Pancreas (tissue), 10 donors: ENCODE results near the gene PKD1L1. TPM values are rescaled to one million over a fixed set of nuclear protein-coding genes. Genes with fewer than 3 reads are reported as not detected.
"Not testable (repeated sequence)": the region's sequence is repeated elsewhere in the genome, so short reads cannot be mapped to it uniquely, and the experiment has no call there.

ENCODE experiments used
- ATAC-seq, 4 donors: fragments of 200-7000 bp; cut with Tn5 transposase; one replicate each; pipeline versions ENCODE4 v1.8.0 to v1.9.1; 2020; ENCODE audit warnings: mild to moderate bottlenecking in 4 of 4, moderate library complexity in 4 of 4
- DNase-seq, 6 donors: peaks; one replicate each; pipeline ENCODE4 v3.0.0-alpha.2; 2020
- FAIRE-seq: peaks from 2 replicates; lab custom pipeline; 2012; peaks lifted over from hg19 to GRCh38; lab: Jason Lieb, UNC
- H3K27ac ChIP-seq, 4 donors: fragments of 200-600 bp; sonication (generic); 1 replicate in 3 of 4; 2 replicates in 1 of 4; pipeline versions ENCODE4 v1.5.0 to v1.8.0; 2020
- H3K27me3 ChIP-seq, 4 donors: fragments of 200-600 bp; one replicate each; pipeline ENCODE4 v1.8.0; 2021
- H3K36me3 ChIP-seq, 3 donors: fragments of 200-600 bp; sonication (generic) in 1 of 3; one replicate each; pipeline versions ENCODE4 v1.5.0 to v1.8.0; 2020 to 2021
- H3K4me1 ChIP-seq, 3 donors: fragments of 200-600 bp; one replicate each; pipeline ENCODE4 v1.8.0; 2021
- H3K4me3 ChIP-seq, 4 donors: fragments of 200-600 bp; sonication (generic) in 2 of 4; one replicate each; pipeline versions ENCODE4 v1.5.0 to v1.8.0; 2020 to 2021
- H3K9me3 ChIP-seq, 4 donors: fragments of 200-600 bp; one replicate each; pipeline ENCODE4 v1.8.0; 2021
- WGBS, 2 donors: extraction: QIAGEN DNeasy Blood & Tissue Kit; methylation state at CpG; one replicate each; pipeline ENCODE4 v1.1.7; 2013; 5-methylcytosine and 5-hydroxymethylcytosine counted together
- intact Hi-C, 3 donors: fragments of 100-400 bp; cut with DNase I; formaldehyde crosslinking; loops; one replicate each; pipeline versions ENCODE4 v1.11.1 to v1.14.2; 2022
- polyA plus RNA-seq, 2 donors: library from polyadenylated mRNA; stranded (reverse); fragments of 200-250 nt; gene quantifications; one replicate each; pipeline ENCODE4 v1.2.3, GENCODE V29; 2013
- total RNA-seq, 6 donors: library from RNA; stranded (reverse); fragmentation: NEBNext Ultra II Directional in 4 of 6; extraction: Animal tissue kit (Norgen Biotek cat#: 25700) in 4 of 6; gene quantifications; one replicate each; pipeline versions ENCODE4 v1.2.1 to v1.2.4, GENCODE V29; 2021 to 2023
- TF ChIP-seq, protein P1 (sequence below), 4 donors: fragments of 200-600 bp; sonication (generic) in 3 of 4; IDR thresholded peaks; one replicate each; pipeline versions ENCODE4 v1.5.0 to v1.8.0; 2021; ENCODE audit warnings: antibody characterized with exemption in 4 of 4
- donor health status: healthy with polysubstance abuse.
- donor health status: DM: no; HTN: no; CAD: no; lungs with moderate emphysema.
- donor health status: DM: no; HTN: no; CAD: no.
- donor health status: control.
- donor health status: control.
- donor health status: Bipolar disorder and iron deficiency.
- donor health status: DM: yes; HTN: yes; CAD: no.
- donor health status: DM: no; HTN: no; CAD: no.
- donor health status: DM: no; HTN: no; CAD: no.
- donor health status: DM: yes; HTN: yes; CAD: no.

PKD1L1 gene
- total and polyA plus RNA-seq, 8 donors = 0.03 to 0.54 (median 0.13) TPM

DNA sequence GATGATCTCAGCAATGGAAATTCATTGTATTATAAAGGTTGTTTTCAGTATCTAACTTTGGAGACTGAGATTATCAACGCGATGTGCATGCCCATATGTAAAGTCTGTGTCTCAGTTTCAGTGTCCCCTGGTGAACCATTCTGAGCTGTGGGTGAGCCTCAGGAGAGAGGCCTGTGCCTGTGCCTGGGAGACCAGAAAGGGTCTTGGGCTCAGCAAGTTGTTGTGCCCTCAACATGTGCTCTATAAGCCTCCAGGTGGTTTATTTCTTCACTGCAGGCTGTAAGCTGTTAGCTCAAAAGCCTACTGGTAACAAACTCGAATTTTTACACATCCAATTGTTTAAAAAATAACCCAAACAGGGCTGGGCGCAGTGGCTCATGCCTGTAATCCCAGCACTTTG is 151.9 kb downstream of the PKD1L1 start:
- WGBS, 2 donors = 83 to 84% methylated on average over 4 of the region's 4 CpGs
- FAIRE-seq (no peak), ATAC-seq (no peak), DNase-seq (no peak)
- no peaks in the 10 kb centered on the region for H3K9me3 ChIP-seq
- no peaks in the 10 kb centered on the region for H3K36me3 ChIP-seq
- H3K4me1 ChIP-seq = no peaks in the 10 kb centered on the region
- H3K27ac ChIP-seq = no peak overlapping the region
- intact Hi-C loops = no loop called here
- no peak overlapping the region for H3K4me3 ChIP-seq
- H3K27me3 ChIP-seq = no peaks in the 10 kb centered on the region
- TF ChIP-seq, protein P1, sequence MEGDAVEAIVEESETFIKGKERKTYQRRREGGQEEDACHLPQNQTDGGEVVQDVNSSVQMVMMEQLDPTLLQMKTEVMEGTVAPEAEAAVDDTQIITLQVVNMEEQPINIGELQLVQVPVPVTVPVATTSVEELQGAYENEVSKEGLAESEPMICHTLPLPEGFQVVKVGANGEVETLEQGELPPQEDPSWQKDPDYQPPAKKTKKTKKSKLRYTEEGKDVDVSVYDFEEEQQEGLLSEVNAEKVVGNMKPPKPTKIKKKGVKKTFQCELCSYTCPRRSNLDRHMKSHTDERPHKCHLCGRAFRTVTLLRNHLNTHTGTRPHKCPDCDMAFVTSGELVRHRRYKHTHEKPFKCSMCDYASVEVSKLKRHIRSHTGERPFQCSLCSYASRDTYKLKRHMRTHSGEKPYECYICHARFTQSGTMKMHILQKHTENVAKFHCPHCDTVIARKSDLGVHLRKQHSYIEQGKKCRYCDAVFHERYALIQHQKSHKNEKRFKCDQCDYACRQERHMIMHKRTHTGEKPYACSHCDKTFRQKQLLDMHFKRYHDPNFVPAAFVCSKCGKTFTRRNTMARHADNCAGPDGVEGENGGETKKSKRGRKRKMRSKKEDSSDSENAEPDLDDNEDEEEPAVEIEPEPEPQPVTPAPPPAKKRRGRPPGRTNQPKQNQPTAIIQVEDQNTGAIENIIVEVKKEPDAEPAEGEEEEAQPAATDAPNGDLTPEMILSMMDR (IDR thresholded peaks at IDR 0.05) = no peak

DNA sequence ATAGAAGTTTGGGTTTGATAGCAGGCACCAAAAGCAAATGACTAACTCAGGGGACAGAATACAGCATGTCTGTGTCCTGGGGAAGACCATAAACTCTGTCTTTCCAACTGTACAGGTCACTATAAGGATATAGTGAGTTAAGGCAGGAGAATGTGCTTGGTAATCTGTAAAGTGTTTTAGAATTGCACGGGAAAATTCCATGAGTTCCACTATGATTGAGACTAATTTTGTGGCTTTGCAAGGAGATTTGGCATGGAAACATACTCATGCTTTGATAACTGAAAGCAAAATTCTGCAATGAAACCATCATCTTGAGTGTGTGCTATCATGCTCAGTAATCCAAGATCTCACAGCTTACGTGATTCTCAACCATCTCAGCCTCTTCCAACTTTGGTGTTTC is 152.6 kb downstream of the PKD1L1 start:
- DNase-seq (no peak), ATAC-seq (no peak), FAIRE-seq (no peak)
- TF ChIP-seq, protein P1 (IDR thresholded peaks at IDR 0.05) = no peak
- Histone ChIP-seq H3K4me1 (no peaks in the 10 kb centered on the region), H3K27me3 (no peaks in the 10 kb centered on the region), H3K4me3 (no peak overlapping the region), H3K9me3 (no peaks in the 10 kb centered on the region), H3K27ac (no peak overlapping the region), H3K36me3 (no peaks in the 10 kb centered on the region)
- intact Hi-C loops = no loop called here
- WGBS, 2 donors = 66 to 73% methylated on average over 2 of the region's 2 CpGs

DNA sequence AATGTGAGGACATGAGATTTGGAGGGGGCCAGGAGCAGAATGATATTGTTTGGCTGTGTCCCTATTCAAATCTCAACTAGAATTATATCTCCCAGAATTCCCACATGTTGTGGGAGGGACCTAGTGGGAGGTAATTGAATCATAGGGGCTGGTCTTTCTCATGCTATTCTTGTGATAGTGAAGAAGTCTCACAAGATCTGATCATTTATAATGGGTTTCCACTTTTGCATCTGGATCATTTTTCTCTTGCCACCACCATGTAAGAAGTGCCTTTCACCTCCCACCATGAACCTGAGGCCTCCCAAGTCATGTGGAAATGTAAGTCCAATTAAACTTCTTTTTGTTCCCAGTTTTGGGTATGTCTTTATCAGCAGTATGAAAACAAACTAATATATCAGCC is 153.1 kb downstream of the PKD1L1 start:
- H3K36me3 ChIP-seq, H3K27me3 ChIP-seq, H3K4me1 ChIP-seq, ATAC-seq, H3K4me3 ChIP-seq, FAIRE-seq, intact Hi-C loops, H3K9me3 ChIP-seq, DNase-seq, H3K27ac ChIP-seq: not testable (repeated sequence)

DNA sequence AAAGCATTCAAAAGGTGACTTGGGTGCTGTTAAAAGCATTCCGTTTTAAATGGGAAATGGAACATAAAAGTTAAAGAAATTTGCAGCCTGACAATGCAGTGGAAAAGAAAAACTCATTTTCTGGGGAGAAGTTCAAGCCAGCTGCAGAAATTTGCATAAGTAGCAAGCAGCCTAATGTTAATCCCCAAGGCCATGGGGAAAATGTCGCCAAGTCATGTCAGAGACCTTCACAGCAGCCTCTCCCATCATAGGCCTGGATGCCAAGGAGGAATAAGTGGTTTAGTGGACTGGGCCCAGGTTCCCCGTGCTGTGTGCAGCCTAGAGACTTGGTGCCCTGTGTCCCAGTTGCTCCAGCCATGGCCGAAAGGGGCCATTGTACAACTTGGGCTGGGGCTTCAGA is 154.2 kb downstream of the PKD1L1 start:
- Histone ChIP-seq H3K36me3 (no peaks in the 10 kb centered on the region), H3K4me3 (no peak overlapping the region), H3K4me1 (no peaks in the 10 kb centered on the region), H3K9me3 (no peaks in the 10 kb centered on the region), H3K27me3 (no peaks in the 10 kb centered on the region), H3K27ac (no peak overlapping the region)
- DNase-seq = no peak
- intact Hi-C loops = no loop called here
- TF ChIP-seq, protein P1 (IDR thresholded peaks at IDR 0.05) = no peak
- FAIRE-seq = no peak
- WGBS, 2 donors = 64 to 69% methylated on average over 4 of the region's 4 CpGs
- ATAC-seq = no peak

DNA sequence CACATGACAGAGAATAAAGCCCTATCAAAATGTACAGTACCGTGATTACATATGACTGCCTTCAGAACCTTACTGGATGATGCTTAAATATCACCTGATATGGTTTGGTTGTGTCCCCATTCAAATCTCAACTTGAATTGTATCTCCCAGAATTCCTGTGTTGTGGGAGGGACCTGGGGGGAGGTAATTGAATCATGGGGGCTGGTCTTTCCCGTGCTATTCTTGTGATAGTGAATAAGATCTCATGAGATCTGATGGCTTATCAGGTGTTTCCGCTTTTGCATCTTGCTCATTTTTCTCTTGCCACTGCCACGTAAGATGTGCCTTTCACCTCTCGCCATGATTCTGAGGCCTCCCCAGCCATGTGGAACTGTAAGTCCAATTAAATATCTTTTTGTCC is 155.1 kb downstream of the PKD1L1 start:
- H3K36me3 ChIP-seq, H3K27ac ChIP-seq, H3K27me3 ChIP-seq, H3K9me3 ChIP-seq, intact Hi-C loops, FAIRE-seq, H3K4me1 ChIP-seq, DNase-seq, ATAC-seq, H3K4me3 ChIP-seq: not testable (repeated sequence)
- 50 to 73% methylated on average over 5 of the region's 5 CpGs for WGBS, 2 donors

DNA sequence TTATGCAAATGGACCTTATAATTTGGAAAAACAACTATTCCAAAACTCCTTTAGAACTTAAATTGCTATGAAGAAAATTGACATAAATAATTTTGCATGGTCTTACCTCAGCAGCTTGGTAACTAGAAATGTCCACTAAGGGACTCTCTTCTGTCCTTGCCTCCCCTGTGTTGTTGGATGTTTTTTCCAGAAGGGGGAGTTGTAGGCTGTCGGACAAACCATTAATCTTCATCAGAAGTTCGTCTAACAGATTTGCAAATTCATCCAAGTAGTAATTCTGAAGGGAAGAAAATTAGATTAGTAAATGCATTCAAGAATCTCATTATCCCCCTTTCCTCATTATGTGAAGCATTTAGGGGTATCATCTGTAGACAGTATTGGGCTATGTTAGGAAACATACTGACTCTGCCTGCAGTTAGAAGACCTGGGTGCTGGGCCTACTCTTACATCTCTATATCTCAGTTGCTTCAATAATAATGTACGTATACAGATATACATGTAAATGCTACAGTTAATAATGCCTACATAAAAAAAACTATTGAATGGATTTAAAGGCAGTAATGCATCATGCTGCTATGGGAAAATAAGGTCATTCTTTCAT is 155.6 kb downstream of the PKD1L1 start:
- DNase-seq (no peak), FAIRE-seq (no peak), ATAC-seq (peak in 3 of 4 donors; percentile 75 to 82 (median 76))
- TF ChIP-seq, protein P1 (IDR thresholded peaks at IDR 0.05) = peak in 3 of 4 donors; percentile 14 to 25 (median 16)
- 27 to 47% methylated on average over 3 of the region's 3 CpGs for WGBS, 2 donors
- Histone ChIP-seq H3K9me3 (no peaks in the 10 kb centered on the region), H3K36me3 (no peaks in the 10 kb centered on the region), H3K27me3 (no peaks in the 10 kb centered on the region), H3K27ac (no peak overlapping the region), H3K4me1 (no peaks in the 10 kb centered on the region), H3K4me3 (no peak overlapping the region)
- intact Hi-C loops = no loop called here
